Head of caudate nucleus (tissue), 42 donors: ENCODE data around the gene TNFSF10.

Experiments
- DNase-seq, 42 donors: peaks; one replicate each; pipeline versions ENCODE4 v3.0.0 to v3.0.0-alpha.2; 2020 to 2021; ENCODE audit warnings: mixed read lengths in 7 of 42
- intact Hi-C: fragments of 100-400 bp; cut with DNase I; formaldehyde crosslinking; loops from one replicate; pipeline ENCODE4 v1.15.0; 2022

TNFSF10 gene

DNA sequence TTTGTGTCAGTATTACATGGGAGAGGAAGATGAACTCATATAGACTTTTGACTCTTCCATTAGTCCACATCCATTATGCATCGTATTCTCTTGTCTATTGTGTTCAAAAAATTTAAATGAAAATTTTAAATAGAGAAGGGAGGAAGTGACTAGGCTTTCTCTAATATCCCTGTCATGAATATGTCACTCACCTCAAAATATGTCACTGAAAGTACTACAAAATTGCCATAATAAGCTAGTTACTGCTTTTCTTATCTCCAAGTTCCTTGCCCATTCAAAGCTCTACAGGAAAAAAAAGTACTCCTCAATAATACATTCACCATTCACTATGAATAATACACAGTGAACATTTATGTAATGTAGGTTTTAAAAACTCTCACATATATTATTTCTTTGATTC, 52.6 kb downstream of the TNFSF10 start:
- intact Hi-C loops, result no loop called here
- no peak for DNase-seq

DNA sequence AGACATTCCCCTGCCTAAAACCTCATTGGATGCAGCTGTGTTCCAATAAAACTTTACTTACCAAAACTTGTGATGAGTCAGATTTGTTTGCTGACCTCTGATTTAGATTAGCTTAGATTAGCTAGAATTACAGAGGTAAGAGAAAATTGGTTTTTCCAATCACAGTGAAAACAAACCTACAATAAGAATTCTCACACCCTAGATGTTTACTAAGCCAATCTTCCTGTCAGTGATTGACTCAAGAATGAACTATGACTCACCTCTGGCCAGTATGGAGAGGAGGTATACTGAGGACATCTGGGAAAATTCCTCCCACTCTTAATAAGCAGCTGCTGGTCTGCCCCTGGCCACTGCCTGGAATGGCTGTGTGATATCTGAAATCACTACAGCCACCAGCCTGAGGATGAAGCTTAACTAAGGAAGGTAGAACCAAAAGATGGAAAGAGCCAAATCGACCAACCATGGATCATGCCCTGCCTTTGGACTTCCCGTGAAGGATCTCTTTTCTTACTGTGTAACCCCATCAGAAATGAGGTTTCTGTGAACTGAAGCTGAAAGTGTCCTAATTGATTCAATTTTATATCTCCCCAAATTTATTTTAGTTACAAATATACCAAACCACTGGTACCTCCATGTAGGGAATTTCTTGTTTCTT, 55.9 kb downstream of the TNFSF10 start:
- intact Hi-C loops, result no loop called here
- DNase-seq, result no peak

DNA sequence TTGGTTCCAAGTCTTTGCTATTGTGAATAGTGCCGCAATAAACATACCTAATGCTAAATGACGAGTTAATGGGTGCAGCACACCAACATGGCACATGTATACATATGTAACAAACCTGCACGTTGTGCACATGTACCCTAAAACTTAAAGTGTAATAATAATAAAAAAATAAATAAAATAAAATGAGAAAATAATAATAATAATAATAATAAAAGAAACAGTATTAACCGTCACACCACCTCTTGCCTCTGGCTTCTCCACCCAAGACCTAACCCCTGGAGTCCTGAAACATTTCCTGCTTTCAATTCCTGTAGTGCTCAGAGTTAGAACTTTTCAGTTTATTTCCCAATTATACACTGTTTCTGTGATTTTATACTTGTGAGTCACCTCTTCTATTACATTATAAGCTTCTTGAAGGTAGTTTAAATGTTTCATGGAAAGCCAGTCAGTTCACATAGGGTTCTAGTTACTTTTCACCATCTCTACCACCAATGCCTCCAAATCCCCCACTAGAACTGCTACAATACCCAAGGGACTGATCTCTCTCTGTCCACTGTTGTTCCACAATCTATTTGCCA, 56.6 kb downstream of the TNFSF10 start:
- intact Hi-C loops, result no loop called here
- no peak for DNase-seq

DNA sequence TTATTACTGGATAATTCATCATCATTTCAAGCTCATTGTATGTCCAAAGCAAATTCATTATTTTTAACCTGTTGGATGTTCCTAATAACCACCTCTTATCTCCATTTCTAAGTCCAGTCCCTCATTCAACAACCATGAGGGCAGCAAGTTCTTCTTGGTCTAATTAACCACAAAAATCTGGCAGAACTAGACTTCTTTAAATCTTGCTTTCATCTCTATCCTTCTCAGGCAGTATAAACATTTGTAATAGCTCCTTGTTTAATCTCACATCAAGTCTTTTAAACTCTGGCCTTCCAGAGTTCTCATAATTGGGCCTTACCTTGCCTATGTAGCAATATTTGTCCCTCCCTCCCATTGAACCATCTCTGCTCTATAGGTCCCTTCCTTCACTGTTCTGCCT, 57.9 kb downstream of the TNFSF10 start:
- DNase-seq, result no peak
- intact Hi-C loops, result no loop called here

DNA sequence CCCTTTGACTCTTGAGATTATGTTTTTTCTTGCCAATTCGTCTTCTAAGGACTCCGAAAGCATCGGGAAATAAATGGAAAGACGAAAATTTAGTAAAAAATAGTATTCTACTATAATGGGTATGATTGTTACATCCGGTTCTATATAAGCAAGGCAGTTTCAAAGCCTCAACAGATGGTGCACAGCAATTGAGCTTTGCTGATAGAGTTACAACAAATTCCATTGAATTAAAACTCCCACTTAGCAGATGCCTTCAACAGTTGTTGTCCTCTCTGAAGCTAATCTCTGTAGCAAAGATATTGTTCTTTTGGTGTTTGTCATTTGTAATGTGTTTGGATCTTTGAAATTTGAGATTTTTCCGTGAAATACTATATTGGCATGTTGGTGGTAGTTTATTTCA, 58.9 kb downstream of the TNFSF10 start:
- no peak for DNase-seq
- intact Hi-C loops, result no loop called here

DNA sequence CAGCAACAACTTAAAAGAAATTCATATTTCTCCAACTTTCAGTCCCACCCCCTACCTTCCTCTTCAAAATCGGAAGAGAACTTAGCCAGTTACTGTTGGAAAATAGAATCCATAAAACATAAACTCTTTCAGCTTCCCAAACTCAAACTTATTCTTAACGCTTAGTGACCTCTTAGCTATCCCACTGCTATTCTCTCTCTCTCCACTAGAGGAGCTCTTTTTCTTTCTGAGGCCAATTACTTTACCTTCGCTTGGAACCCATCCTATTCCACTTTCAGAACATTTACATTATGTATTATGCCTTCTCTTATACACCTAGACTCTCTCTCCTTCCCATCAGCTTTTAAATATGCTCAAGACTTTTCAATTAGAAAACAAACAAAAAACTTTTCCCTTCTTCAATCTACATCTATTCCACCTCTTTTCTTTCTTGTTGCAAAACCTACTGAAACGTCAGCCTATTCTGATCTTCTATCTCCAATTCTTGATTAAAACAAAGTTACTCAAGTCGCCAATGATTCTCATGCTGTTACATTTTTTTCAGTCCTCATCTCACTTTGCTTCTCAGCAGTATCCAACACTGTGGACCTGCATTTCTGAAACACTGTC, 61.6 kb downstream of the TNFSF10 start:
- intact Hi-C loops, result no loop called here
- no peak for DNase-seq

DNA sequence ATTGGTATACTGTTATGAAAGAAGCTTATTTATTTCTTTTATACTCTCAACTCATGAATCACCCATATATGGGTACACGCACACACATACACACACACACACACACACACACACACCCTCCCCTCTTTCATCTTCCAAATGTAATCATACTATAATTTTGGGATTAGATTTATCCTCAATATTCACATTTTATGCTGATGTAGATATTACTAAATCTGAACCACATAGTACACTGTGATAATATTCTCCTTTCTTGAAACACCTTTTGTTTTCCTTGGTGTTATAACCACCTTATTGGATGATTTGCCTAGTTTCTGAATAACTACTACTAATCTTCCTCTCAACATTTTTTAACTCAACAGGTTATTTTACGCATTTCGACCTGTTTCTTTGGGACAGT, 66.8 kb downstream of the TNFSF10 start:
- intact Hi-C loops, result no loop called here
- no peak for DNase-seq
